ENCODE measurements around the gene SFSWAP.

- TF ChIP-seq TAF1 (IDR thresholded peaks at IDR 0.05; ENCODE audit: borderline replicate concordance, insufficient read depth, low read length) (no peak), REST (IDR thresholded peaks at IDR 0.05; ENCODE audit: insufficient read depth in 1 of 2, low read depth in 2 of 2, low read length in 2 of 2) (no peak), POLR2AphosphoS5 (IDR thresholded peaks at IDR 0.05; ENCODE audit: low read depth, low read length) (no peak), FOXP2 (optimal IDR thresholded peaks at IDR 0.05; ENCODE audit: borderline replicate concordance, extremely low read depth, extremely low read length, insufficient read depth) (no peak), SIN3A (IDR thresholded peaks at IDR 0.05; ENCODE audit: borderline replicate concordance, insufficient read depth, low read length) (no peak)
These were observed 133.2 kb downstream of the SFSWAP start for GRCh38 chr12:131844140-131844539.
